ENCODE results near the gene ICAM2.
A peak's percentile ranks its signal among the peaks of the same experiment; 100 is the strongest.

Gene ICAM2

GRCh38 chr17:63999680-64000531, 20.5 kb downstream of the ICAM2 start:
- no peak for DNase-seq (ENCODE audit: low read depth)
- no peak overlapping the region for H3K4me3 ChIP-seq (ENCODE audit: low read depth, low read length)

GRCh38 chr17:63998721-63999679, 21.4 kb downstream of the ICAM2 start:
- H3K4me3 ChIP-seq (ENCODE audit: low read depth, low read length), result peak overlapping the region; percentile 63
- DNase-seq (ENCODE audit: low read depth), result no peak

GRCh38 chr17:63998050-63998720, 22.2 kb downstream of the ICAM2 start, which contains the start of gene PRR29:
Gene PRR29 (plus strand): TSS chr17:63998351. CDS start chr17:63998365, 14 bp downstream.
- no peak for DNase-seq (ENCODE audit: low read depth)
- peak within 1 kb of the TSS; percentile 63 for H3K4me3 ChIP-seq (ENCODE audit: low read depth, low read length)

- peak overlapping the region; percentile 63 for H3K4me3 ChIP-seq (ENCODE audit: low read depth, low read length)
- no peak for DNase-seq (ENCODE audit: low read depth)
These were observed 22.9 kb downstream of the ICAM2 start for GRCh38 chr17:63997341-63998048.

GRCh38 chr17:63996430-63997182, 23.8 kb downstream of the ICAM2 start:
- H3K4me3 ChIP-seq (ENCODE audit: low read depth, low read length), result no peak overlapping the region
- DNase-seq (ENCODE audit: low read depth), result no peak

- DNase-seq (ENCODE audit: low read depth), result no peak
- no peak overlapping the region for H3K4me3 ChIP-seq (ENCODE audit: low read depth, low read length)
These were observed 24.8 kb downstream of the ICAM2 start for GRCh38 chr17:63995626-63996025.

- DNase-seq (ENCODE audit: low read depth), result no peak
- no peak overlapping the region for H3K4me3 ChIP-seq (ENCODE audit: low read depth, low read length)
These were observed 27.0 kb downstream of the ICAM2 start for GRCh38 chr17:63993368-63993985.

- DNase-seq (ENCODE audit: low read depth), result no peak
- H3K4me3 ChIP-seq (ENCODE audit: low read depth, low read length), result no peak overlapping the region
These were observed 28.8 kb downstream of the ICAM2 start for GRCh38 chr17:63991611-63992010.

- H3K4me3 ChIP-seq (ENCODE audit: low read depth, low read length), result no peak overlapping the region
- DNase-seq (ENCODE audit: low read depth), result no peak
These were observed 30.6 kb downstream of the ICAM2 start for GRCh38 chr17:63989622-63990345.

GRCh38 chr17:63988741-63989621, 31.5 kb downstream of the ICAM2 start:
- no peak for DNase-seq (ENCODE audit: low read depth)

GRCh38 chr17:63988127-63988478, 32.3 kb downstream of the ICAM2 start:
- no peak overlapping the region for H3K4me3 ChIP-seq (ENCODE audit: low read depth, low read length)
- no peak for DNase-seq (ENCODE audit: low read depth)

More at GRCh38 chr17:63988741-63989621, 31.5 kb downstream of the ICAM2 start:
- no peak overlapping the region for H3K4me3 ChIP-seq (ENCODE audit: low read depth, low read length)

- no peak overlapping the region for H3K4me3 ChIP-seq (ENCODE audit: low read depth, low read length)
- DNase-seq (ENCODE audit: low read depth), result no peak
These were observed 33.0 kb downstream of the ICAM2 start for GRCh38 chr17:63987221-63988126.

GRCh38 chr17:63986821-63987220, 33.6 kb downstream of the ICAM2 start:
- H3K4me3 ChIP-seq (ENCODE audit: low read depth, low read length), result no peak overlapping the region
- DNase-seq (ENCODE audit: low read depth), result no peak

- no peak for DNase-seq (ENCODE audit: low read depth)
- H3K4me3 ChIP-seq (ENCODE audit: low read depth, low read length), result no peak overlapping the region
These were observed 34.9 kb downstream of the ICAM2 start for GRCh38 chr17:63985387-63986140.
